Tibial nerve (tissue), 4 donors: ENCODE results near the gene SLC25A15.

Experiments
- CTCF ChIP-seq, 5 experiments: fragments of 200-600 bp in 3 of 5; fragments of 450-650 bp in 2 of 5; sonication (generic) in 3 of 5; IDR thresholded peaks; one replicate each; pipeline ENCODE4 v1.5.1; 2016 to 2019; ENCODE audit warnings: antibody characterized with exemption in 5 of 5, mild to moderate bottlenecking in 3 of 5, moderate library complexity in 2 of 5
- EP300 ChIP-seq, 2 donors: sonication (generic); formaldehyde crosslinking; IDR thresholded peaks; one replicate each; pipeline ENCODE4 v1.6.1; 2017; ENCODE audit warnings: antibody characterized with exemption in 2 of 2, mild to moderate bottlenecking in 1 of 2
- POLR2A ChIP-seq, 2 donors: fragments of 450-650 bp; IDR thresholded peaks; one replicate each; pipeline ENCODE4 v1.6.1; 2017; ENCODE audit warnings: antibody characterized with exemption in 2 of 2, mild to moderate bottlenecking in 2 of 2, moderate library complexity in 2 of 2

DNA sequence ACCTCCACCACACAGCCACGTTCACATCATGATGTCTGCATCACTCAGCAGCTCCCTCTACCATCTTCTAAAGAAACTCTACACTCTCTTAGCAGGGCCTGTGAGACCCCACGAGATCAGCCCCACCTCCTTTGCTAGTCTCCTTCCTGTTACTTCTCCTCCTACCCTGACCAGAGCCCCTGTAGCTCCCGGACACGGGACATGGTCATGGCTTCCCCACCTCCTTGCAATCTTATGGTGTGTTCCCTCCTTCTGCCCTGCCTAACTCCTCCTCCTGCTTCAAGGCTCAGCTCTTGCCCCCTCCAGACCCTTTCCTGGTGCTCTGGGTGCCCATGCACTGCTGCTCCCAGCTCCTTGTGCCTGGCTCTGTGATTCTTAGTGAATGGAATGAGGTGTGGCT, 10.4 kb upstream of the SLC25A15 start:
- TF ChIP-seq POLR2A (IDR thresholded peaks at IDR 0.05), result no peak
- no peak for TF ChIP-seq CTCF (IDR thresholded peaks at IDR 0.05)
- TF ChIP-seq EP300 (IDR thresholded peaks at IDR 0.05), result no peak
